Smooth muscle cell (in vitro differentiated cells): Measurements from ENCODE around the gene DPF3. TPM values are rescaled to one million over a fixed set of nuclear protein-coding genes. Genes with fewer than 3 reads are reported as not detected.

ENCODE experiments used
- DNase-seq: peaks from one replicate; lab custom pipeline; 2025; ENCODE audit not compliant: unreplicated experiment; lab: John Stamatoyannopoulos, UW
- H2AFZ ChIP-seq: fragments of 200-600 bp; sonication (generic); 2 replicates; pipeline ENCODE4 v1.6.0; 2016; ENCODE audit warnings: antibody characterized with exemption, low read depth, mild to moderate bottlenecking
- H3F3A ChIP-seq: fragments of 200-600 bp; sonication (generic); 2 replicates; pipeline ENCODE4 v1.6.0; 2017; ENCODE audit warnings: antibody characterized with exemption, low read depth
- H3K27ac ChIP-seq: fragments of 200-600 bp; sonication (generic); 2 replicates; pipeline ENCODE4 v1.5.1; 2016; ENCODE audit warnings: low read depth, mild to moderate bottlenecking
- H3K27me3 ChIP-seq: fragments of 200-600 bp; sonication (generic); 2 replicates; pipeline ENCODE4 v1.6.1; 2016; ENCODE audit warnings: low read depth, mild to moderate bottlenecking
- H3K36me3 ChIP-seq: fragments of 200-600 bp; sonication (generic); 2 replicates; pipeline ENCODE4 v1.5.1; 2016; ENCODE audit warnings: low read depth
- H3K4me1 ChIP-seq: fragments of 200-600 bp; sonication (generic); 2 replicates; pipeline ENCODE4 v1.5.1; 2016; ENCODE audit warnings: low read depth
- H3K4me2 ChIP-seq: fragments of 200-600 bp; sonication (generic); 2 replicates; pipeline ENCODE4 v1.6.0; 2016; ENCODE audit warnings: mild to moderate bottlenecking
- H3K4me3 ChIP-seq: fragments of 200-600 bp; sonication (generic); 2 replicates; pipeline ENCODE4 v1.5.1; 2016; ENCODE audit warnings: mild to moderate bottlenecking
- H3K79me2 ChIP-seq: fragments of 200-600 bp; sonication (generic); 2 replicates; pipeline ENCODE4 v1.6.0; 2016; ENCODE audit warnings: low read depth, mild to moderate bottlenecking
- H3K9ac ChIP-seq: fragments of 200-600 bp; sonication (generic); 2 replicates; pipeline ENCODE4 v1.6.0; 2016; ENCODE audit warnings: low read depth
- H3K9me3 ChIP-seq: fragments of 200-600 bp; sonication (generic); replicated peaks from 2 replicates; pipeline ENCODE4 v1.5.1; 2016; ENCODE audit warnings: low read depth
- H4K20me1 ChIP-seq: fragments of 200-600 bp; sonication (generic); 2 replicates; pipeline ENCODE4 v1.6.0; 2016; ENCODE audit warnings: low read depth
- WGBS: methylation state at CpG from one replicate; pipeline ENCODE4 v1.1.7; 2016; ENCODE audit warnings: low lambda C conversion rate; 5-methylcytosine and 5-hydroxymethylcytosine counted together
- polyA plus RNA-seq: library from polyadenylated mRNA; unstranded; fragments of >200 nt; fragmentation: Nextera tagmentation; extraction: Ambion mirVana; gene quantifications from 2 replicates; pipeline ENCODE4 v1.2.1, GENCODE V29; 2016
- total RNA-seq: library from RNA; depleted of rRNA; stranded (reverse); fragments of >200 nt; gene quantifications from 2 replicates; pipeline ENCODE4 v1.2.3, GENCODE V29; 2014
- TF ChIP-seq, protein P1 (sequence below): fragments of 200-600 bp; sonication (generic); IDR thresholded peaks from 2 replicates; pipeline ENCODE4 v1.5.1; 2017; ENCODE audit warnings: borderline replicate concordance, mild to moderate bottlenecking, antibody characterized with exemption; ENCODE audit not compliant: insufficient read depth, poor library complexity, severe bottlenecking

DPF3 gene
- total and polyA plus RNA-seq, 2 experiments from 2014 or later, result 4.9 to 12.6 TPM

DNA sequence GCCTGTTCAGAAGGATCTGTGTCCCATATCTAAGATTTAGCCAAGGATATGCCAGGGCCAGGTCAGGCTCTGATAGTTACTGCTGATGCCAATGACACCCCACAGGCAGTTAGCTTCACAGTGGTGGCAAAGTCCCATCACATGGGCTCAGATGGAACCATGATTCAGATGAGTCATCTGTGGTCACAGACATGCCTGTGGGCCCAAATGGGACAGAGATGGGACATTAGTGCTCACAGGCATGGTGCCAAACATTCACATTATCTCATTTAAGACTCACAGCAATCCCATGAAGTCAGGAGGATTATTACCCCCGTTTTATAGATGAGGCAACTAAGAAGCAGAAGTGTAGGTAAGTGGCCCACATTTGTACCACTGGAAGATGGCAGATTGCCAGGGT is 207.8 kb downstream of the DPF3 start:
- Histone ChIP-seq H3K4me2 (no peak overlapping the region), H3K4me3 (no peak overlapping the region), H3F3A (no peaks in the 10 kb centered on the region), H3K9ac (no peak overlapping the region), H3K4me1 (peaks cover 6% of the 10 kb centered on the region), H2AFZ (no peak overlapping the region), H3K9me3 (no peaks in the 10 kb centered on the region), H3K27ac (no peak overlapping the region), H4K20me1 (no peaks in the 10 kb centered on the region), H3K79me2 (no peaks in the 10 kb centered on the region), H3K36me3 (no peaks in the 10 kb centered on the region), H3K27me3 (no peaks in the 10 kb centered on the region)
- 22% methylated on average over 1 of the region's 1 CpG for WGBS
- TF ChIP-seq, protein P1, sequence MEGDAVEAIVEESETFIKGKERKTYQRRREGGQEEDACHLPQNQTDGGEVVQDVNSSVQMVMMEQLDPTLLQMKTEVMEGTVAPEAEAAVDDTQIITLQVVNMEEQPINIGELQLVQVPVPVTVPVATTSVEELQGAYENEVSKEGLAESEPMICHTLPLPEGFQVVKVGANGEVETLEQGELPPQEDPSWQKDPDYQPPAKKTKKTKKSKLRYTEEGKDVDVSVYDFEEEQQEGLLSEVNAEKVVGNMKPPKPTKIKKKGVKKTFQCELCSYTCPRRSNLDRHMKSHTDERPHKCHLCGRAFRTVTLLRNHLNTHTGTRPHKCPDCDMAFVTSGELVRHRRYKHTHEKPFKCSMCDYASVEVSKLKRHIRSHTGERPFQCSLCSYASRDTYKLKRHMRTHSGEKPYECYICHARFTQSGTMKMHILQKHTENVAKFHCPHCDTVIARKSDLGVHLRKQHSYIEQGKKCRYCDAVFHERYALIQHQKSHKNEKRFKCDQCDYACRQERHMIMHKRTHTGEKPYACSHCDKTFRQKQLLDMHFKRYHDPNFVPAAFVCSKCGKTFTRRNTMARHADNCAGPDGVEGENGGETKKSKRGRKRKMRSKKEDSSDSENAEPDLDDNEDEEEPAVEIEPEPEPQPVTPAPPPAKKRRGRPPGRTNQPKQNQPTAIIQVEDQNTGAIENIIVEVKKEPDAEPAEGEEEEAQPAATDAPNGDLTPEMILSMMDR, result no peak
- DNase-seq, result no peak

DNA sequence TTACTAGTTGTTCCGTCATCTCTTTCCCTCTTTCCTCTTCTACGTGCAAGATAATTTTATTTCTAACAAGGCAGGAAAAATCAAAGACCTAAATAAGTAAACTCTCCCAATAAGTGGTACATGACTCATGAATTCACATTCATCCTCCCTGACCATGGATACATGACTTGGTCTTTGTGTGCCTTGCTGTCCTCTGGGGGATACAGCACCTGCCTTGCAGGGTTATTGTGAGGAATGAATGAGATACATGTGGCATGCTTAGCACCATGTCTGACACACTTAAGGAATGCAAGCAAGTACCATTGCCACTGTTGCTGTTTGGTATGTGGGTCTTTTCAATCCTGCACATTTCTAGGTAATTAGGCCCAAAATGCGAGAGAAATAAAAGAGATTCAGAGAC is 208.4 kb downstream of the DPF3 start:
- Histone ChIP-seq H4K20me1 (no peaks in the 10 kb centered on the region), H3K9me3 (no peaks in the 10 kb centered on the region), H3K4me2 (no peak overlapping the region), H3K4me1 (peaks cover 7% of the 10 kb centered on the region), H3F3A (no peaks in the 10 kb centered on the region), H3K27me3 (no peaks in the 10 kb centered on the region), H3K4me3 (no peak overlapping the region), H2AFZ (no peak overlapping the region), H3K36me3 (no peaks in the 10 kb centered on the region), H3K27ac (no peak overlapping the region), H3K79me2 (no peaks in the 10 kb centered on the region), H3K9ac (no peak overlapping the region)
- TF ChIP-seq, protein P1, result no peak
- no peak for DNase-seq
- WGBS, result 96% methylated on average over 3 of the region's 3 CpGs

DNA sequence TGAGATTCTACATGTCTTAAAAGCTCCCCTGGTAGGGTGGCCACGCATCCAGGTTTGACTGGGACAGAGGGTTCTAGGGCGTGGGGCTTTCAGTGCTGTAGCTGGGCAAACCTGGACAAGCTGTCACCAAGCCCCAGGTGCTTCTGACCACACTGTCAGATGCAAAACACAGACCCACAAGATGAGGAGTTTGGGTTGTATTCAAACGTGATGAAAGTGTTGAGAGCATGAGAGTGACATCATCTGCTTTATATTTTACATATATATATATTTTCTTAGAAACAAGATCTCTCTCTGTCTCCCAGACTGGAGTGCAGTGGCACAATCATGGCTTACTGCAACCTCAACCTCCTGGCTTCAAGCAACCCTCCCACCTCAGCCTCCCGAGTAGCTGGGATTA is 210.1 kb downstream of the DPF3 start:
- Histone ChIP-seq H3K9me3 (no peaks in the 10 kb centered on the region), H3K4me3 (no peak overlapping the region), H3K9ac (no peak overlapping the region), H2AFZ (no peak overlapping the region), H3K79me2 (no peaks in the 10 kb centered on the region), H3K27ac (no peak overlapping the region), H4K20me1 (no peaks in the 10 kb centered on the region), H3K4me1 (peaks cover 7% of the 10 kb centered on the region), H3K36me3 (no peaks in the 10 kb centered on the region), H3F3A (no peaks in the 10 kb centered on the region), H3K27me3 (no peaks in the 10 kb centered on the region), H3K4me2 (no peak overlapping the region)
- 81% methylated on average over 4 of the region's 4 CpGs for WGBS
- DNase-seq, result no peak
- TF ChIP-seq, protein P1, result no peak

DNA sequence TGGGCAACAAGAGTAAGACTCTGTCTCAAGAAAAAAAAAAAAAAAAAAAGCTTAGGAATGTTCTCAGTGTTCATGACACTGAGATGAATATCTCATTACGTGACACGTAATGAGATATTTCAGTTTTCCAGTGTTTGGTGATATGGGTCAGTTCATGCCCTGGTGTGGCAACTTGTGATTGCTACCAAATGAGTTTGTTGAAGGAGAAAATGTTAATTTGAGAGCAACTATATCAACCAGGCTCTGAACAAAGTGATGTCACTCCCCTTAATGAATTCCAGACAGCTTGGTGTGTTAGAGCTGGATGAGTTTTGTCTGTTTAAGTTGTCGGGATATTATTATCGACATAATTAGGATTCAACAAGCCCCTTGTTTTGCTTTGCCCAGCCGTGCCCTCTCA is 211.7 kb downstream of the DPF3 start:
- TF ChIP-seq, protein P1, result no peak
- 44% methylated on average over 5 of the region's 5 CpGs for WGBS
- no peaks in the 10 kb centered on the region for H4K20me1 ChIP-seq
- H3K9me3 ChIP-seq, result no peaks in the 10 kb centered on the region
- H3K4me3 ChIP-seq, result no peak overlapping the region
- no peak for DNase-seq
- H3F3A ChIP-seq, result no peaks in the 10 kb centered on the region
- no peaks in the 10 kb centered on the region for H3K27me3 ChIP-seq
- no peak overlapping the region for H2AFZ ChIP-seq
- H3K27ac ChIP-seq, result no peak overlapping the region
- H3K4me1 ChIP-seq, result peaks cover 7% of the 10 kb centered on the region
- peak overlapping the region; percentile 10 for H3K4me2 ChIP-seq
- H3K79me2 ChIP-seq, result no peaks in the 10 kb centered on the region
- H3K36me3 ChIP-seq, result no peaks in the 10 kb centered on the region
- no peak overlapping the region for H3K9ac ChIP-seq
